ENCODE results near the gene MYO5B.

GRCh38 chr18:50097702-50098101 is 97.2 kb downstream of the MYO5B start:
- TF ChIP-seq, protein P1, sequence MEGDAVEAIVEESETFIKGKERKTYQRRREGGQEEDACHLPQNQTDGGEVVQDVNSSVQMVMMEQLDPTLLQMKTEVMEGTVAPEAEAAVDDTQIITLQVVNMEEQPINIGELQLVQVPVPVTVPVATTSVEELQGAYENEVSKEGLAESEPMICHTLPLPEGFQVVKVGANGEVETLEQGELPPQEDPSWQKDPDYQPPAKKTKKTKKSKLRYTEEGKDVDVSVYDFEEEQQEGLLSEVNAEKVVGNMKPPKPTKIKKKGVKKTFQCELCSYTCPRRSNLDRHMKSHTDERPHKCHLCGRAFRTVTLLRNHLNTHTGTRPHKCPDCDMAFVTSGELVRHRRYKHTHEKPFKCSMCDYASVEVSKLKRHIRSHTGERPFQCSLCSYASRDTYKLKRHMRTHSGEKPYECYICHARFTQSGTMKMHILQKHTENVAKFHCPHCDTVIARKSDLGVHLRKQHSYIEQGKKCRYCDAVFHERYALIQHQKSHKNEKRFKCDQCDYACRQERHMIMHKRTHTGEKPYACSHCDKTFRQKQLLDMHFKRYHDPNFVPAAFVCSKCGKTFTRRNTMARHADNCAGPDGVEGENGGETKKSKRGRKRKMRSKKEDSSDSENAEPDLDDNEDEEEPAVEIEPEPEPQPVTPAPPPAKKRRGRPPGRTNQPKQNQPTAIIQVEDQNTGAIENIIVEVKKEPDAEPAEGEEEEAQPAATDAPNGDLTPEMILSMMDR (IDR thresholded peaks at IDR 0.05): no peak
- TF ChIP-seq POLR2A (IDR thresholded peaks at IDR 0.05): no peak
- no peak for TF ChIP-seq POLR2AphosphoS5 (IDR thresholded peaks at IDR 0.05)
- TF ChIP-seq EP300 (IDR thresholded peaks at IDR 0.05): no peak
